Measurements from ENCODE around the gene LIMS4. TPM values are rescaled to one million over a fixed set of nuclear protein-coding genes. Genes with fewer than 3 reads are reported as not detected.
"Not testable (repeated sequence)": the region's sequence is repeated elsewhere in the genome, so short reads cannot be mapped to it uniquely, and the experiment has no call there.

The LIMS4 gene
- total RNA-seq, 1 donor from 2014 or later, result 0.74 TPM

DNA sequence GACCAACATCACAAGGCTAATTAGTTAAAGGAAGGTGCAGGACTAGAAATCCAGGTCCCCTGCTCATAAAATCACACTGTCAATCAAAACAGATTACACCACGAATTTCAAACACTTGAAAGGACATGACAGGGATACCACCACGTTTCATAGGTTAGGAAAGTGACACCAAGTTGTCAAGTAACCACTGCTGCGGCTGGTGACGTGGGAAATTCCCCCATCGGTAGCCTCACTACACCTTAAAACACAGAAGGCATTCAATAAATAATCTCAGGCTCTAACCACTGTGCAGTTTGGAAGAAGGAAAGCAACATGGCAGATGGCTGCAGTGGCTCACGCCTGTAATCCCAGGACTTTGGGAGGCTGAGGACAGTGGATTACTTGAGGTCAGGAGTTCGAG lies 3.7 kb downstream of the LIMS4 start:
- H3K36me3 Mint-ChIP-seq (ENCODE audit: insufficient read depth); H3K4me3 Mint-ChIP-seq (ENCODE audit: low read depth); H3K27me3 Mint-ChIP-seq; DNase-seq (ENCODE audit: low spot score, unreplicated experiment); H3K9me3 Mint-ChIP-seq (ENCODE audit: low read depth); H3K4me1 Mint-ChIP-seq (ENCODE audit: low read depth); H3K27ac Mint-ChIP-seq: not testable (repeated sequence)

DNA sequence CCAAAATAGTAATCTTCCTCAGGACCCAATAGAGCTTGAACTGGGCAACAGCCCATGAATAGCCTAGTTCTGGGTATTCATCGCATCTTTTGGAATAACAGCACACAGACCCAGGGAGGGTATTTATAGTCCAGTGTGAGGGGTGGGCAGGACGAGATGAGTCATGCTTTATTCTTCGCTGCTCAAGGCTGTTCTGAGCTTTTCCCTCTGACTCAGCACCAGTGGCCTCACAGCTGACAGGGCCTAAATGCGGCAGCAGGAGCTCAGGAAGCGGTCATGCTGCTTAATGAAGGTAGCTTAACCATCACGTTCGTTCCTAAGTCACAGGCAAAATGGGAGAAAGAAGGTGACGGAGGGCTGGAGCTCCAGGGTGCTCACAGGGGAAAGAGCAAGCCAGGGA lies 7.3 kb downstream of the LIMS4 start:
- not testable (repeated sequence) for DNase-seq (ENCODE audit: low spot score, unreplicated experiment); H3K9me3 Mint-ChIP-seq (ENCODE audit: low read depth); H3K36me3 Mint-ChIP-seq (ENCODE audit: insufficient read depth); H3K27me3 Mint-ChIP-seq; H3K27ac Mint-ChIP-seq; H3K4me1 Mint-ChIP-seq (ENCODE audit: low read depth); H3K4me3 Mint-ChIP-seq (ENCODE audit: low read depth)

DNA sequence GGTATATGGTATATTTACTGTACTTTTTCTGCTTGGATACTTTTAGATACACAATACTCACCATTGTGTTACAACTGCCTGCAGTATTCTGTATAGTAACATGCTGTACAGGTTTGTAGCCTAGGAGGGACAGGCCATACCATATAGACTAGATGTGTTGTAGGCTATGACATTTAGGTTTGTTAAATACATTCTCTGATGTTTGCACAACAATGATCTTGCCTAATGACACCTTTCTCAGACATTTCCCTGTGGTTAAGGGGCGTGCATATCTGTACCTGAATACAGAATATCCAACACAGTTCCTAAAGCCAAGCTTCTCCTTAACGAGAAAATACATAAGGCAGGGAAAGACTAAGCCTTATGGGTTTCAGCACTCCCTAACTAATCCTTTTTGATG lies 10.2 kb downstream of the LIMS4 start:
- not testable (repeated sequence) for H3K27ac Mint-ChIP-seq; H3K9me3 Mint-ChIP-seq (ENCODE audit: low read depth); H3K4me3 Mint-ChIP-seq (ENCODE audit: low read depth); H3K27me3 Mint-ChIP-seq; H3K4me1 Mint-ChIP-seq (ENCODE audit: low read depth); H3K36me3 Mint-ChIP-seq (ENCODE audit: insufficient read depth); DNase-seq (ENCODE audit: low spot score, unreplicated experiment)

DNA sequence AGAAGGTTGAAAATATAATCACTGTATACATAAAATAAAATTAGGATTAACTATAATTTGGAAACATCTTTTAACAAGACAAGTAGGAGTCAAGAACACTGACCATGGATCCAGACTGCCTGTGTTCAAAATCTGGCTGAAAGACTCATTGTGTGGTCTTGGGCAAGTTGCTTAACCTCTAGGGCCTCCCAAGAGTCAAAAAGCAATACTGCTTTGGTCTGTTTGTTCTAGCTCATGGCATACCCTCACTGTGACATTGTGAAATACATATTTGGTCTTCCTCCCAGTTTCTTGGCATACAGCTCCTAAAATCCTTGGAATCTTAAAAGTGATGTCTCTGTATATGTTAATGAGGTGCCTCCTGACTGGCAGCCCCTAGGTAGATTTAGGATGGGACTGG lies 12.3 kb downstream of the LIMS4 start:
- not testable (repeated sequence) for H3K27ac Mint-ChIP-seq; H3K4me1 Mint-ChIP-seq (ENCODE audit: low read depth)

DNA sequence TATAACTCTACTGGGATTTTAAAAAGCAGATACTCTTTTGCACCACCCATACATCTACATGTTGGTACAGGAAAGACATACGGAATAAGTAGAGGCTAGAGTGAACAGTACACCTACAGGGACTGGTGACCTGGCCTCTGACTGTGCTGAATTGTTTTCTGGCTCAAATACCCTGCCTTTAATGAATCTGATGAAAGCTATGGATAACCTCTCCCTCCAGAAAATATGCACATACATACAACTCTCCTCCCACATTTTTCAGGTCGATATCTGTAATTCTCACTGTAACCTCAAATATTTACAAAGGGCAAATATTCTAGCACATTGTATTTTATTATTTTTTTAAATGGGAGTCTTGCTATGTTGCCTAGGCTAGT lies 15.4 kb downstream of the LIMS4 start:
- H3K27ac Mint-ChIP-seq, H3K27me3 Mint-ChIP-seq: not testable (repeated sequence)

More for the DNA sequence above, 12.3 kb downstream of the LIMS4 start:
- not testable (repeated sequence) for H3K9me3 Mint-ChIP-seq (ENCODE audit: low read depth); H3K36me3 Mint-ChIP-seq (ENCODE audit: insufficient read depth); DNase-seq (ENCODE audit: low spot score, unreplicated experiment); H3K4me3 Mint-ChIP-seq (ENCODE audit: low read depth); H3K27me3 Mint-ChIP-seq

DNA sequence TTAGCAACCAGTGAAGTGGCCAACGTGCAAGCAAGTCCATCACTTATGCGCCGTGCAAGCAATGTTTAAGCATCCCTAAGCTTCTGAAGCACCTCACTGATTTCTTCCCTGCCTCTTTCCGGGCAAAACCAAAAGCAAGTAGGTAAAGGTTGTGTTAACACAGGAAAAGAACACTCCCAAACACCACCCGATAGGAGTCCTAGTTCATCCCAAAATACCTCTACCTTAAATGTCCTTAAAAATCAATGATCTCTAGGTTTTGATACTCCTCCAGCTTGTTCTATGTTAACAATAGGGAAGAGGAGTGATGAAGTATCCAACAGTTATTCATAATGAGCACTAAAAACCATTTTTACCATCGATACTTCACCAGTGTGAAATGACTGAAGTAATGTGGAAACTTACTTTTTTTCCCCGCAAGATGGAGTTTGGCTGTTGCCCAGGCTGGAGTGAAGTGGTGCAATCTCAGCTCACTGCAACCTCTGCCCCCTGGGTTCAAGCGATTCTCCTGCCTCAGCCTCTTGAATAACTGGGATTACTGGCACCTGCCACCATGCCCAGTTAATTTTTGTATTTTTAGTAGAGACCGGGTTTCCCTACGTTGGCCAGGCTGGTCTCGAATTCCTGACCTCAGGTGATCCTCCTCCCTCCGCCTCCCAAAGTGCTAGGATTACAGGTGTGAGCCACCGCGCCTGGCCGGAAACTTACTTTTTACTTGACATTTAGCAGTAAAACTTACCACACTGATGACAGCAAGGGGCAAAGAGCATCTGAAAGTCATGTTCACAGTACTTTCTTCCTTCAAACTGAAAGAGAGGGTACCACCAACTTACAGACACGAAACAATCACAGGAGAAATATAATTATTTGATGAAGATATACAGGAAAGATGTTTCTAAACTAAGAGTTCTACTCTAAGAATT lies 16.1 kb downstream of the LIMS4 start:
- not testable (repeated sequence) for DNase-seq (ENCODE audit: low spot score, unreplicated experiment); H3K4me1 Mint-ChIP-seq (ENCODE audit: low read depth); H3K27me3 Mint-ChIP-seq; H3K27ac Mint-ChIP-seq; H3K4me3 Mint-ChIP-seq (ENCODE audit: low read depth); H3K9me3 Mint-ChIP-seq (ENCODE audit: low read depth); H3K36me3 Mint-ChIP-seq (ENCODE audit: insufficient read depth)

More for the DNA sequence above, 15.4 kb downstream of the LIMS4 start:
- not testable (repeated sequence) for H3K4me3 Mint-ChIP-seq (ENCODE audit: low read depth); H3K36me3 Mint-ChIP-seq (ENCODE audit: insufficient read depth); DNase-seq (ENCODE audit: low spot score, unreplicated experiment); H3K9me3 Mint-ChIP-seq (ENCODE audit: low read depth); H3K4me1 Mint-ChIP-seq (ENCODE audit: low read depth)

GRCh38 chr2:110455080-110455670 lies 17.4 kb downstream of the LIMS4 start:
- not testable (repeated sequence) for H3K4me1 Mint-ChIP-seq (ENCODE audit: low read depth); H3K36me3 Mint-ChIP-seq (ENCODE audit: insufficient read depth); H3K27me3 Mint-ChIP-seq; H3K9me3 Mint-ChIP-seq (ENCODE audit: low read depth); H3K4me3 Mint-ChIP-seq (ENCODE audit: low read depth); H3K27ac Mint-ChIP-seq; DNase-seq (ENCODE audit: low spot score, unreplicated experiment)

DNA sequence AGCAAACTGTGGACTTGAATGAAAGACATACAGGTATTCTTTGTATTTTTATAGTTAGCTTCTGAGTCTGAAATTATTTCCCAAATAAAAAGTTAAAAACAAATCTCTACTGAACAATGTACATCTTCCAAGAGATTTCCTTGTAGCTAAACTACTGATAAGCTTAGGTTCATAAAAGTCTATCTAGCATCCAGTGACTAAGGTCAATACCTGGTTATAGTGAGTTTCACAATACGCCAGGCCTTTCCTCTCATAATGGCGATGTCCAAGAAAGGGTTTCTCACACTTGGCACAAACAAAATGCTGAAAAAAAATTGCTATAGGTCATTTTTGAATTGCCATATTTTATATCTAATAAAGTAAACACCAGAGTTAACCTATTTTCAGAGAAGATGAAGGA lies 21.7 kb downstream of the LIMS4 start:
- not testable (repeated sequence) for H3K4me1 Mint-ChIP-seq (ENCODE audit: low read depth); H3K36me3 Mint-ChIP-seq (ENCODE audit: insufficient read depth); H3K27ac Mint-ChIP-seq; H3K27me3 Mint-ChIP-seq; H3K9me3 Mint-ChIP-seq (ENCODE audit: low read depth); H3K4me3 Mint-ChIP-seq (ENCODE audit: low read depth); DNase-seq (ENCODE audit: low spot score, unreplicated experiment)

- not testable (repeated sequence) for DNase-seq (ENCODE audit: low spot score, unreplicated experiment); H3K9me3 Mint-ChIP-seq (ENCODE audit: low read depth); H3K27ac Mint-ChIP-seq; H3K27me3 Mint-ChIP-seq; H3K36me3 Mint-ChIP-seq (ENCODE audit: insufficient read depth); H3K4me1 Mint-ChIP-seq (ENCODE audit: low read depth); H3K4me3 Mint-ChIP-seq (ENCODE audit: low read depth)
These were observed 23.3 kb downstream of the LIMS4 start for GRCh38 chr2:110449127-110449947.

- H3K27me3 Mint-ChIP-seq; DNase-seq (ENCODE audit: low spot score, unreplicated experiment); H3K4me3 Mint-ChIP-seq (ENCODE audit: low read depth): not testable (repeated sequence)
These were observed 26.0 kb downstream of the LIMS4 start for GRCh38 chr2:110446644-110447043.

GRCh38 chr2:110443305-110444005 lies 29.2 kb downstream of the LIMS4 start:
- not testable (repeated sequence) for H3K9me3 Mint-ChIP-seq (ENCODE audit: low read depth); DNase-seq (ENCODE audit: low spot score, unreplicated experiment); H3K4me1 Mint-ChIP-seq (ENCODE audit: low read depth); H3K27me3 Mint-ChIP-seq; H3K36me3 Mint-ChIP-seq (ENCODE audit: insufficient read depth); H3K4me3 Mint-ChIP-seq (ENCODE audit: low read depth); H3K27ac Mint-ChIP-seq

More at GRCh38 chr2:110446644-110447043, 26.0 kb downstream of the LIMS4 start:
- not testable (repeated sequence) for H3K9me3 Mint-ChIP-seq (ENCODE audit: low read depth); H3K36me3 Mint-ChIP-seq (ENCODE audit: insufficient read depth); H3K27ac Mint-ChIP-seq; H3K4me1 Mint-ChIP-seq (ENCODE audit: low read depth)

- not testable (repeated sequence) for H3K36me3 Mint-ChIP-seq (ENCODE audit: insufficient read depth); H3K27ac Mint-ChIP-seq; H3K27me3 Mint-ChIP-seq; H3K4me3 Mint-ChIP-seq (ENCODE audit: low read depth); H3K9me3 Mint-ChIP-seq (ENCODE audit: low read depth); DNase-seq (ENCODE audit: low spot score, unreplicated experiment); H3K4me1 Mint-ChIP-seq (ENCODE audit: low read depth)
These were observed 30.7 kb downstream of the LIMS4 start for GRCh38 chr2:110441905-110442304.
